ENCODE data around the gene GAK. TPM values are rescaled to one million over a fixed set of nuclear protein-coding genes. Genes with fewer than 3 reads are reported as not detected.
"Not testable (repeated sequence)": the region's sequence is repeated elsewhere in the genome, so short reads cannot be mapped to it uniquely, and the experiment has no call there.

GAK gene
- total RNA-seq, 1 donor from 2014 or later: 89.1 TPM

DNA sequence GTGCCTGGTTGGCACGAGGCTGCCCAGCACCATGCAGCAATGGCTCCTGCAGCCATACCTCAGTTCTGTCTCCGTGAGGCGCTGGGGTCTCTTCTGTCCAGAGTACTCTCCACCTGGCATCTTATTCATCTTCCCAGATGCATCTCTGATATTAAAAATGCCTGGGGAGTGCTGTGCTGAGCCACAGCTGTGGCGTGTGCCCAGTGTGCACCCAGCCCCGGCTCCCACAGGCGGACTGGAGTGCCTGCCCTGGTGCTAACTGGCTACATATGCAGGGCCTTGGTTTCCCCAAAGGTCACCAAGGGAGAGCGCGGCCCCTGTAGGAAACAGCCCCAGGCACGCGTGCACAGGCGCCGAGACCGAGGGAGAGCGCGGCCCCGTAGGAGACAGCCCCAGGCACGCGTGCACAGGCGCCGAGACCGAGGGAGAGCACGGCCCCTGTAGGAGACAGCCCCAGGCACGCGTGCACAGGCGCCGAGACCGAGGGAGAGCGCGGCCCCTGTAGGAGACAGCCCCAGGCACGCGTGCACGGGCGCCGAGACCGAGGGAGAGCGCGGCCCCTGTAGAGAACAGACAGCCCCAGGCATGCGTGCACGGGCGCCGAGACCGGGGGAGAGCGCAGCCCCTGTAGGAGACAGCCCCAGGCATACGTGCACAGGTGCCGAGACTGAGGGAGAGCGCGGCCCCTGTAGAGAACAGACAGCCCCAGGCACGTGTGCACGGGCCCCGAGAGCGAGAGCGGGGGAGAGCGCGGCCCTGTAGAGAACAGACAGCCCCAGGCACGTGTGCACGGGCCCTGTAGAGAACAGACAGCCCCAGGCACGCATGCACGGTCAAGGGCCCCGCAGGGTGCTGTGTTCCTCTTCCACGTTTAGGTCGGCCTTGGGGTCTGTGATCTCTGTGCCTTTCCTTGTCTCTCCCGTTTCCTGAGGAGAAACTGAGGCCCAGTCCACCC, 14.7 kb upstream of the GAK start:
- Histone ChIP-seq H3K36me3 (no peaks in the 10 kb centered on the region), H3K9me3 (no peaks in the 10 kb centered on the region), H3K4me1 (no peaks in the 10 kb centered on the region), H3K4me3 (no peak overlapping the region), H3K27ac (no peak overlapping the region), H3K27me3 (no peaks in the 10 kb centered on the region)
- DNase-seq (ENCODE audit: extremely low spot score in 2 of 2): no peak
- TF ChIP-seq POLR2AphosphoS5 (IDR thresholded peaks at IDR 0.05; ENCODE audit: insufficient read depth in 1 of 2, low read depth in 1 of 2) (no peak), POLR2A (IDR thresholded peaks at IDR 0.05) (no peak)
- TF ChIP-seq, protein P1, sequence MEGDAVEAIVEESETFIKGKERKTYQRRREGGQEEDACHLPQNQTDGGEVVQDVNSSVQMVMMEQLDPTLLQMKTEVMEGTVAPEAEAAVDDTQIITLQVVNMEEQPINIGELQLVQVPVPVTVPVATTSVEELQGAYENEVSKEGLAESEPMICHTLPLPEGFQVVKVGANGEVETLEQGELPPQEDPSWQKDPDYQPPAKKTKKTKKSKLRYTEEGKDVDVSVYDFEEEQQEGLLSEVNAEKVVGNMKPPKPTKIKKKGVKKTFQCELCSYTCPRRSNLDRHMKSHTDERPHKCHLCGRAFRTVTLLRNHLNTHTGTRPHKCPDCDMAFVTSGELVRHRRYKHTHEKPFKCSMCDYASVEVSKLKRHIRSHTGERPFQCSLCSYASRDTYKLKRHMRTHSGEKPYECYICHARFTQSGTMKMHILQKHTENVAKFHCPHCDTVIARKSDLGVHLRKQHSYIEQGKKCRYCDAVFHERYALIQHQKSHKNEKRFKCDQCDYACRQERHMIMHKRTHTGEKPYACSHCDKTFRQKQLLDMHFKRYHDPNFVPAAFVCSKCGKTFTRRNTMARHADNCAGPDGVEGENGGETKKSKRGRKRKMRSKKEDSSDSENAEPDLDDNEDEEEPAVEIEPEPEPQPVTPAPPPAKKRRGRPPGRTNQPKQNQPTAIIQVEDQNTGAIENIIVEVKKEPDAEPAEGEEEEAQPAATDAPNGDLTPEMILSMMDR (IDR thresholded peaks at IDR 0.05): no peak
- intact Hi-C loops (cut with DNase I): no loop called here

DNA sequence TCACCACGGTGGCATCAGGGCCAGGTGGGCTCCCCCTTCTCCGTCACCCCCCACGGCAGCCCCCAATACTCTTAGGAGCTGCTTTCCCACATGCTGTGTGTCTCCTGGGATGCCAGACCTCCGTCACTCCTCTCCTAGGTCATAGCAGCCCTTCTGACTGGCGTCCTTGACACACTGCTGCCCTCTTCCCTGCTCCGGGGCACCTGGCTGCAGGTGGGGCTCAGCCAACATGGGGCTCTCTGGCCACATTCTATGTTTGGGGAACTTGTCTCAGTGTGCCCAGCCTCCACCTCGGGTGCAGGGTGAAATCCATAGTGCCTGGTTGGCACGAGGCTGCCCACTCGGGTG, 14.0 kb upstream of the GAK start:
- Histone ChIP-seq H3K9me3 (no peaks in the 10 kb centered on the region), H3K27ac (no peak overlapping the region), H3K4me3 (no peak overlapping the region), H3K36me3 (no peaks in the 10 kb centered on the region), H3K4me1 (no peaks in the 10 kb centered on the region), H3K27me3 (no peaks in the 10 kb centered on the region)
- intact Hi-C loops (cut with DNase I): no loop called here
- DNase-seq (ENCODE audit: extremely low spot score in 2 of 2): no peak
- TF ChIP-seq POLR2AphosphoS5 (IDR thresholded peaks at IDR 0.05; ENCODE audit: insufficient read depth in 1 of 2, low read depth in 1 of 2): no peak
- TF ChIP-seq, protein P1 (IDR thresholded peaks at IDR 0.05): no peak
- TF ChIP-seq POLR2A (IDR thresholded peaks at IDR 0.05): no peak

DNA sequence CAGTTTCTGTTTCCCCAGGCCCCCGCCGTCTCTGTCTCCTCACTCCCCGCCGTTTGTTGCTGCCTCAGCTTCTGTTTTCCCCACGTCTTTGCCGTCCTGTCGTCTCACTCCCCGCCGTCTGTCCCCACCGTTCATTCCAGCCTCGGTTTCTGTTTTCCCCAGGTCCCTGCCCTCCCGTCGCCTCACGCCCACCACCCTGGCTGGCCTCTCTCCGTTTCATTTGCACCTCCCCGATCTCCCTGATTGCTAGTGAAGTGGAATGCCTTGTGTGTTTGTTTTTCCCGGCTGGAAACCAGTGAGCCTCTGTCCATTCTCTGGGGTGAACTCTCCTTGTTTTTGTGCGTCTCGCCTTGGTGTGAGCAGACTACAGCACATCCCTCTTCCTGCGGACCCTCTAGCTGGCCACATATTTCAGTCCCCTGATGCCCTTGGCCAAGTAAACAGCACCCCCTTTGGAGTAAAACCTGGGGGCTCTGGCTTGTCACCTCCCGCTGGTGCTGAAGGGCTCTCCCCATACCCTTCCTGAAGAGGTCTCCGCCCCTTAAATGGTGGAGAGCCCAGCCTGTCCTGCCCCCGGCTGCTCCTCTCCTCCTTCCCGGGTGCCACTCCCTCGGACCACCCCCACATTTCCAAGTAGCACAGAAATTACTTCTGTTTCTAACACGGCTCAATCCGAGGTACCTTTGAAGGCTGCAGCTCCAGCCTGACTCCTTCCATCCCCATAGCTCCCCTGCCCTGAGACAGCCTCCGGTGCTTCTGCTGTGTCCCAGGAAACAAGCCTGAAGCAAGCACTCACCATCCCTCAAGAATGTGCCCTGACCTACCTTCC, 13.4 kb upstream of the GAK start:
- H3K36me3 ChIP-seq: no peaks in the 10 kb centered on the region
- H3K4me3 ChIP-seq: no peak overlapping the region
- H3K27me3 ChIP-seq: no peaks in the 10 kb centered on the region
- no peak overlapping the region for H3K27ac ChIP-seq
- no peak for DNase-seq (ENCODE audit: extremely low spot score in 2 of 2)
- no peaks in the 10 kb centered on the region for H3K9me3 ChIP-seq
- TF ChIP-seq POLR2A (IDR thresholded peaks at IDR 0.05): no peak
- TF ChIP-seq, protein P1 (IDR thresholded peaks at IDR 0.05): no peak
- TF ChIP-seq POLR2AphosphoS5 (IDR thresholded peaks at IDR 0.05; ENCODE audit: insufficient read depth in 1 of 2, low read depth in 1 of 2): no peak
- intact Hi-C loops (cut with DNase I): no loop called here
- H3K4me1 ChIP-seq: no peaks in the 10 kb centered on the region

DNA sequence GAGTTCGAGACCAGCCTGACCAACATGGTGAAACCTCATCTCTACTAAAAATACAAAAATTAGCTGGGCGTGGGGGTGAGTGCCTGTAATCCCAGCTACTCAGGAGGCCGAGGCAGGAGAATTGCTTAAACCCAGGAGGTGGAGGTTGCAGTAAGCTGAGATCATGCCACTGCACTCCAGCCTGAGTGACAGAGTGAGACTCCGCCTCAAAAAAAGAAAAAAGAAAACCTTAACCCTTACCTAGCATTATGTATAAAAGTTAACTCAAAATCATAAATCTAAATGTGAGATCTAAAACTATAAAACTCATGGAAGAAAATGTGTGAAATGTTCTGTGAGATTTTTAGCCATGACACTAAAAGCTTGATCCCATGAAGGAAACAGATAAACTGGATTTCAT, 7.4 kb upstream of the GAK start:
- H3K4me3 ChIP-seq; DNase-seq (ENCODE audit: extremely low spot score in 2 of 2); H3K36me3 ChIP-seq; H3K9me3 ChIP-seq; H3K4me1 ChIP-seq; H3K27ac ChIP-seq; intact Hi-C loops (cut with DNase I); H3K27me3 ChIP-seq: not testable (repeated sequence)

DNA sequence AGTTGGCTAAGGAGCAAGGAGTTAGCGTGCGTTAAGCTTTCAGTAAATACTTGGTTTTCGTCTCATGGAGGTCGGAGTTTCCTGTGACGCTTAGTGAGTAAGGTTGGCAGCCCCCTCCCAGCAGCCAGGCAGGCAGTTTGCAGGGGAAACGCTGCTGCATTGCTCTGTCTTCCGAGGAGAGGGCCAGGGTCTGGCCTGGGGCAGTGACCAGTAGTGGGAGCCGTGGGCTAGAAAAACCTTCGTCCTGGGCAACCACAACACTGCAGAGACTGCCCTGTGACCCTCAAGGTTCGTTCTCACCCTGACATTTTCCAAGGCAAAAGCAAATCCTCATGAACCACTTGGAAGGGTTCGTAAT, 576 bp upstream of the GAK start:
- Histone ChIP-seq H3K27ac (peak overlapping the region; percentile 85), H3K27me3 (no peaks in the 10 kb centered on the region), H3K4me3 (peak overlapping the region; percentile 84 to 93), H3K36me3 (no peaks in the 10 kb centered on the region), H3K9me3 (no peaks in the 10 kb centered on the region), H3K4me1 (peaks cover 46% of the 10 kb centered on the region)
- DNase-seq (ENCODE audit: extremely low spot score in 2 of 2): no peak
- intact Hi-C loops (cut with DNase I): no loop called here
- TF ChIP-seq POLR2A (IDR thresholded peaks at IDR 0.05) (no peak), POLR2AphosphoS5 (IDR thresholded peaks at IDR 0.05; ENCODE audit: insufficient read depth in 1 of 2, low read depth in 1 of 2) (no peak)

Measured in vagina (tissue), 2 donors.